Pancreas (tissue), 10 donors: ENCODE results near the gene MAD1L1. TPM values are rescaled to one million over a fixed set of nuclear protein-coding genes. Genes with fewer than 3 reads are reported as not detected.

Experiments used
- ATAC-seq, 4 donors: fragments of 200-7000 bp; cut with Tn5 transposase; one replicate each; pipeline versions ENCODE4 v1.8.0 to v1.9.1; 2020; ENCODE audit warnings: mild to moderate bottlenecking in 4 of 4, moderate library complexity in 4 of 4
- DNase-seq, 6 donors: peaks; one replicate each; pipeline ENCODE4 v3.0.0-alpha.2; 2020
- FAIRE-seq: peaks from 2 replicates; lab custom pipeline; 2012; peaks lifted over from hg19 to GRCh38; lab: Jason Lieb, UNC
- H3K27ac ChIP-seq, 4 donors: fragments of 200-600 bp; sonication (generic); 1 replicate in 3 of 4; 2 replicates in 1 of 4; pipeline versions ENCODE4 v1.5.0 to v1.8.0; 2020
- H3K27me3 ChIP-seq, 4 donors: fragments of 200-600 bp; one replicate each; pipeline ENCODE4 v1.8.0; 2021
- H3K36me3 ChIP-seq, 3 donors: fragments of 200-600 bp; sonication (generic) in 1 of 3; one replicate each; pipeline versions ENCODE4 v1.5.0 to v1.8.0; 2020 to 2021
- H3K4me1 ChIP-seq, 3 donors: fragments of 200-600 bp; one replicate each; pipeline ENCODE4 v1.8.0; 2021
- H3K4me3 ChIP-seq, 4 donors: fragments of 200-600 bp; sonication (generic) in 2 of 4; one replicate each; pipeline versions ENCODE4 v1.5.0 to v1.8.0; 2020 to 2021
- H3K9me3 ChIP-seq, 4 donors: fragments of 200-600 bp; one replicate each; pipeline ENCODE4 v1.8.0; 2021
- CTCF ChIP-seq, 4 donors: fragments of 200-600 bp; sonication (generic) in 3 of 4; IDR thresholded peaks; one replicate each; pipeline versions ENCODE4 v1.5.0 to v1.8.0; 2021; ENCODE audit warnings: antibody characterized with exemption in 4 of 4
- whole genome bisulfite sequencing, 2 donors: extraction: QIAGEN DNeasy Blood & Tissue Kit; methylation state at CpG; one replicate each; pipeline ENCODE4 v1.1.7; 2013; 5-methylcytosine and 5-hydroxymethylcytosine counted together
- intact Hi-C, 3 donors: fragments of 100-400 bp; cut with DNase I; formaldehyde crosslinking; loops; one replicate each; pipeline versions ENCODE4 v1.11.1 to v1.14.2; 2022
- polyA plus RNA-seq, 2 donors: library from polyadenylated mRNA; stranded (reverse); fragments of 200-250 nt; gene quantifications; one replicate each; pipeline ENCODE4 v1.2.3, GENCODE V29; 2013
- total RNA-seq, 6 donors: library from RNA; stranded (reverse); fragmentation: NEBNext Ultra II Directional in 4 of 6; extraction: Animal tissue kit (Norgen Biotek cat#: 25700) in 4 of 6; gene quantifications; one replicate each; pipeline versions ENCODE4 v1.2.1 to v1.2.4, GENCODE V29; 2021 to 2023
- donor health status: healthy with polysubstance abuse.
- donor health status: DM: no; HTN: no; CAD: no; lungs with moderate emphysema.
- donor health status: DM: no; HTN: no; CAD: no.
- donor health status: control.
- donor health status: control.
- donor health status: Bipolar disorder and iron deficiency.
- donor health status: DM: yes; HTN: yes; CAD: no.
- donor health status: DM: no; HTN: no; CAD: no.
- donor health status: DM: no; HTN: no; CAD: no.
- donor health status: DM: yes; HTN: yes; CAD: no.

Gene MAD1L1
- total and polyA plus RNA-seq, 8 donors, result 9.8 to 28.2 (median 11.9) TPM

DNA sequence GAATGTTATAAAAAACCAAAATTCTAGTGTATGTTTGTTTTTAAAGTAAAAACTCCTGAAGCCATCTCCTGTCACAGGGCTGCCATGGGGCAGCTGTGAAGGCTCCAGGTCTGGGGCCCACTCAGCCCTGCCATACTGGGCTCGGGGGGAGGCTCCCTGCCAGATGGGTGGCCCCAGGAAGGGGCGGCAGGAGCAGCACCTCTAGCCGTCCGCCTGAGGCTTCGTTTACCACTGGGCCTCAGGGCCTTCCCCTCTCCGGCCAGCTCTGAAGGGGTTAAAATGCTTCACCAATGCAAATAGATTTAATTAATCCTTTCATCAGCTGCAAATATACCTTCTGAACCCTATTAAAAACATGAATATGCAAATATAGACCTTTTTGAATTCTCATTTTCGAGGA is 423.7 kb downstream of the MAD1L1 start:
- no peaks in the 10 kb centered on the region for H3K36me3 ChIP-seq
- no peak overlapping the region for H3K4me3 ChIP-seq
- H3K9me3 ChIP-seq, result no peaks in the 10 kb centered on the region
- DNase-seq (no peak), FAIRE-seq (no peak), ATAC-seq (no peak)
- no peaks in the 10 kb centered on the region for H3K27me3 ChIP-seq
- intact Hi-C loops, result no loop called here
- H3K4me1 ChIP-seq, result no peaks in the 10 kb centered on the region
- H3K27ac ChIP-seq, result no peak overlapping the region
- WGBS, 2 donors, result 72 to 84% methylated on average over 7 of the region's 7 CpGs
- no peak for TF ChIP-seq CTCF (IDR thresholded peaks at IDR 0.05)

GRCh38 chr7:1807821-1808600 is 424.7 kb downstream of the MAD1L1 start:
- DNase-seq (no peak), ATAC-seq (no peak), FAIRE-seq (no peak)
- WGBS, 2 donors, result 75 to 87% methylated on average over 26 of the region's 26 CpGs
- Histone ChIP-seq H3K27ac (no peak overlapping the region), H3K4me1 (no peaks in the 10 kb centered on the region), H3K36me3 (no peaks in the 10 kb centered on the region), H3K9me3 (no peaks in the 10 kb centered on the region), H3K4me3 (no peak overlapping the region), H3K27me3 (no peaks in the 10 kb centered on the region)
- TF ChIP-seq CTCF (IDR thresholded peaks at IDR 0.05), result no peak
- intact Hi-C loops, result no loop called here

- 74 to 78% methylated on average over 14 of the region's 14 CpGs for WGBS, 2 donors
- DNase-seq, result no peak
- TF ChIP-seq CTCF (IDR thresholded peaks at IDR 0.05), result no peak
Observed at GRCh38 chr7:1806354-1806753, 426.4 kb downstream of the MAD1L1 start.

GRCh38 chr7:1804310-1804709 is 428.4 kb downstream of the MAD1L1 start:
- H3K36me3 ChIP-seq, result no peaks in the 10 kb centered on the region
- peak in 1 of 6 donors; percentile 30 for DNase-seq
- 76 to 85% methylated on average over 21 of the region's 21 CpGs for WGBS, 2 donors
- H3K27me3 ChIP-seq, result no peaks in the 10 kb centered on the region
- intact Hi-C loops, result no loop called here
- H3K9me3 ChIP-seq, result no peaks in the 10 kb centered on the region
- no peak overlapping the region for H3K27ac ChIP-seq
- H3K4me1 ChIP-seq, result no peaks in the 10 kb centered on the region
- no peak for TF ChIP-seq CTCF (IDR thresholded peaks at IDR 0.05)
- ATAC-seq, result no peak
- no peak for FAIRE-seq
- H3K4me3 ChIP-seq, result no peak overlapping the region

More at GRCh38 chr7:1806354-1806753, 426.4 kb downstream of the MAD1L1 start:
- Histone ChIP-seq H3K9me3 (no peaks in the 10 kb centered on the region), H3K27ac (no peak overlapping the region), H3K27me3 (no peaks in the 10 kb centered on the region), H3K4me3 (no peak overlapping the region), H3K36me3 (no peaks in the 10 kb centered on the region), H3K4me1 (no peaks in the 10 kb centered on the region)
- ATAC-seq (no peak), FAIRE-seq (no peak)
- intact Hi-C loops, result no loop called here

DNA sequence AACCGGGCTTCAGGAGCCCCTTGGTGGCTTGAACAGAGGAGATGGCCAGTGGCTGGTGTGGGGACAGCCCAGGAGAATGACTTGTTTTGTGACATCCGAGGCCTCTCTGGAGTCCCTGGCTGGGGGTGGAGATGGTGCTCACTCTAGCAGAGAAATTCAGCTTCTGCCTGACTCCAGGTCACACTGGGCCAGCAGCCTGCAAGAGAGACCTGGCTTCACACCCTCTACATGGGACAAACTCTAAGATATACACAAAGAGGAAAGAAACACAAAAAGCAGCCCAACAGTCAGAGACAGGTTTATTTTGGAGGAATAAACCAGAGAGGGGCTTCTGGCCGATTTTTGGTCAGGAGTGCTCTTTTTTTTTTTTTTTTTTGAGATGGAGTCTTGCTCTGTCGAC is 429.8 kb downstream of the MAD1L1 start:
- Histone ChIP-seq H3K4me3 (no peak overlapping the region), H3K27me3 (no peaks in the 10 kb centered on the region), H3K4me1 (no peaks in the 10 kb centered on the region), H3K27ac (no peak overlapping the region), H3K9me3 (no peaks in the 10 kb centered on the region), H3K36me3 (no peaks in the 10 kb centered on the region)
- ATAC-seq (no peak), FAIRE-seq (no peak), DNase-seq (peak in 1 of 6 donors; percentile 21)
- TF ChIP-seq CTCF (IDR thresholded peaks at IDR 0.05), result no peak
- WGBS, 2 donors, result 55 to 66% methylated on average over 4 of the region's 4 CpGs
- intact Hi-C loops, result no loop called here
